Loucy (cell line): ENCODE results near the gene IRF3.

Experiments used
- H2AFZ ChIP-seq: fragments of 200-600 bp; sonication (generic); 2 replicates; pipeline ENCODE4 v1.6.0; 2016; ENCODE audit warnings: antibody characterized with exemption, mild to moderate bottlenecking, low read length, moderate library complexity
- H3F3A ChIP-seq: fragments of 200-600 bp; 2 replicates; pipeline ENCODE4 v1.6.0; 2016; ENCODE audit warnings: antibody characterized with exemption, low read depth, mild to moderate bottlenecking
- H3K27me3 ChIP-seq: fragments of 200-600 bp; sonication (generic); 2 replicates; pipeline ENCODE4 v1.6.1; 2014; ENCODE audit warnings: low read length, mild to moderate bottlenecking; ENCODE audit not compliant: insufficient read depth, poor library complexity, severe bottlenecking
- H3K36me3 ChIP-seq: fragments of 200-600 bp; sonication (generic); 2 replicates; pipeline ENCODE4 v1.6.1; 2016; ENCODE audit warnings: low read length; ENCODE audit not compliant: insufficient read depth
- H3K4me1 ChIP-seq: fragments of 200-600 bp; sonication (generic); 2 replicates; pipeline ENCODE4 v1.5.1; 2014; ENCODE audit warnings: low read length, mild to moderate bottlenecking; ENCODE audit not compliant: insufficient read depth, poor library complexity, severe bottlenecking
- H3K4me2 ChIP-seq: fragments of 200-600 bp; sonication (generic); 2 replicates; pipeline ENCODE4 v1.6.0; 2014; ENCODE audit warnings: antibody characterized with exemption, low read length, low read depth, mild to moderate bottlenecking; ENCODE audit not compliant: poor library complexity, severe bottlenecking
- H3K4me3 ChIP-seq: fragments of 200-600 bp; sonication (generic); 2 replicates; pipeline ENCODE4 v1.5.1; 2014; ENCODE audit warnings: low read length, mild to moderate bottlenecking, mixed read lengths; ENCODE audit not compliant: poor library complexity, severe bottlenecking
- H3K79me2 ChIP-seq: fragments of 200-600 bp; sonication (generic); 2 replicates; pipeline ENCODE4 v1.6.1; 2014; ENCODE audit warnings: low read length; ENCODE audit not compliant: insufficient read depth
- H3K9ac ChIP-seq: fragments of 200-600 bp; sonication (generic); 2 replicates; pipeline ENCODE4 v1.6.0; 2014; ENCODE audit warnings: mild to moderate bottlenecking, low read depth, low read length, moderate library complexity; ENCODE audit not compliant: poor library complexity, severe bottlenecking
- H3K9me2 ChIP-seq: fragments of 200-600 bp; sonication (generic); replicated peaks from 2 replicates; pipeline ENCODE4 v1.6.1; 2016; ENCODE audit warnings: low read depth, low read length, mixed read lengths
- H3K9me3 ChIP-seq: fragments of 200-600 bp; sonication (generic); 2 replicates; pipeline ENCODE4 v1.6.1; 2014; ENCODE audit warnings: mild to moderate bottlenecking, antibody characterized with exemption, low read length, low read depth; ENCODE audit not compliant: insufficient read depth
- H4K20me1 ChIP-seq: fragments of 200-600 bp; sonication (generic); 2 replicates; pipeline ENCODE4 v1.6.0; 2014; ENCODE audit warnings: antibody characterized with exemption, low read length, mild to moderate bottlenecking; ENCODE audit not compliant: insufficient read depth, poor library complexity, severe bottlenecking
- CTCF ChIP-seq: fragments of 200-600 bp; sonication (generic); conservative IDR thresholded peaks from 2 replicates; pipeline ENCODE4 v1.5.1; 2014; ENCODE audit warnings: mild to moderate bottlenecking, antibody characterized with exemption, low read length
- EZH2phosphoT487 ChIP-seq: fragments of 200-600 bp; IDR thresholded peaks from 2 replicates; pipeline ENCODE4 v1.6.1; 2018; ENCODE audit warnings: antibody characterized with exemption, mild to moderate bottlenecking, moderate library complexity, borderline replicate concordance

The IRF3 gene

GRCh38 chr19:49614096-49614833 is 51.4 kb downstream of the IRF3 start:
- no peaks in the 10 kb centered on the region for H3F3A ChIP-seq
- no peak overlapping the region for H3K4me3 ChIP-seq
- no peaks in the 10 kb centered on the region for H3K27me3 ChIP-seq
- no peaks in the 10 kb centered on the region for H3K9me2 ChIP-seq
- TF ChIP-seq EZH2phosphoT487 (no peak), CTCF (no peak)
- H2AFZ ChIP-seq, result no peak overlapping the region
- H3K79me2 ChIP-seq, result peaks cover 35% of the 10 kb centered on the region; the same call in 1 of the 2 replicates
- peaks cover 18% of the 10 kb centered on the region for H4K20me1 ChIP-seq
- H3K4me2 ChIP-seq, result no peak overlapping the region
- H3K4me1 ChIP-seq, result no peaks in the 10 kb centered on the region
- H3K9ac ChIP-seq, result no peak overlapping the region
- H3K36me3 ChIP-seq, result peaks cover 60% of the 10 kb centered on the region
- no peaks in the 10 kb centered on the region for H3K9me3 ChIP-seq

- no peaks in the 10 kb centered on the region for H3K9me2 ChIP-seq
- H3K27me3 ChIP-seq, result no peaks in the 10 kb centered on the region
- TF ChIP-seq EZH2phosphoT487 (no peak), CTCF (no peak)
- H3K9me3 ChIP-seq, result no peaks in the 10 kb centered on the region
- H2AFZ ChIP-seq, result no peak overlapping the region
- H3K4me2 ChIP-seq, result no peak overlapping the region
- H3K4me1 ChIP-seq, result no peaks in the 10 kb centered on the region
- peaks cover 18% of the 10 kb centered on the region for H4K20me1 ChIP-seq
- H3K36me3 ChIP-seq, result peaks cover 56% of the 10 kb centered on the region
- H3F3A ChIP-seq, result no peaks in the 10 kb centered on the region
- H3K4me3 ChIP-seq, result no peak overlapping the region
- H3K9ac ChIP-seq, result no peak overlapping the region
- H3K79me2 ChIP-seq, result peaks cover 44% of the 10 kb centered on the region; the same call in 1 of the 2 replicates
Observed at GRCh38 chr19:49613374-49613773, 52.3 kb downstream of the IRF3 start.
